IMR-90 (cell line): ENCODE measurements around the gene TEDC1.

Experiments
- CTCF ChIP-seq: conservative IDR thresholded peaks from 2 replicates; pipeline ENCODE4 v1.5.1; 2012; ENCODE audit warnings: mild to moderate bottlenecking, low read depth, low read length, improper control_type of control experiment
- USF2 ChIP-seq: fragments of 150-350 bp; IDR thresholded peaks from 2 replicates; pipeline ENCODE4 v1.6.1; 2017; ENCODE audit warnings: mild to moderate bottlenecking, antibody characterized with exemption, low read length, low read depth

- TF ChIP-seq CTCF (peak; percentile 34), USF2 (no peak)
Observed at GRCh38 chr14:105532735-105533141, 41.7 kb downstream of the TEDC1 start.
